ENCODE measurements around the gene RACGAP1. TPM values are rescaled to one million over a fixed set of nuclear protein-coding genes. Genes with fewer than 3 reads are reported as not detected.

The RACGAP1 gene
- total RNA-seq, 1 experiment from 2014 or later: 95.3 TPM

- H3K4me1 ChIP-seq (ENCODE audit: insufficient read depth, low read length): no peaks in the 10 kb centered on the region; the same call in none of the 2 replicates
- no peak overlapping the region for H3K4me3 ChIP-seq (ENCODE audit: low read length)
- H3K9ac ChIP-seq (ENCODE audit: low read length): no peak overlapping the region
- no peak overlapping the region for H3K4me2 ChIP-seq (ENCODE audit: low read length)
- ChIA-PET POLR2A (ENCODE audit: unreplicated experiment) (no interaction called here), CTCF (no interaction called here)
- ATAC-seq (no peak), DNase-seq (no peak)
- peaks cover 87% of the 10 kb centered on the region for H3K79me2 ChIP-seq (ENCODE audit: low read length)
- no TSS peak for BruUV-seq (replicated peaks)
- no peaks in the 10 kb centered on the region for H3K9me2 ChIP-seq (replicated peaks; ENCODE audit: low read length)
- TF ChIP-seq EZH2 (IDR thresholded peaks at IDR 0.05; ENCODE audit: low read length, unreplicated experiment): no peak
- H3K9me3 ChIP-seq (ENCODE audit: low read length): no peaks in the 10 kb centered on the region
- intact Hi-C loops (cut with micrococcal nuclease): no loop called here
- no peaks in the 10 kb centered on the region for H3F3A ChIP-seq (ENCODE audit: low read length, unreplicated experiment)
- H3K27me3 ChIP-seq (ENCODE audit: low read length): no peaks in the 10 kb centered on the region
- no peak overlapping the region for H2AFZ ChIP-seq (ENCODE audit: low read length)
- no peak overlapping the region for H3K27ac ChIP-seq (ENCODE audit: low read length)
- peaks cover 18% of the 10 kb centered on the region for H4K20me1 ChIP-seq (ENCODE audit: low read length)
- H3K36me3 ChIP-seq (ENCODE audit: low read depth, low read length): peaks cover 26% of the 10 kb centered on the region; the same call in 1 of the 2 replicates
Measured at GRCh38 chr12:50016501-50017475, 8.5 kb downstream of the RACGAP1 start.

GRCh38 chr12:50014342-50014741 is 11.0 kb downstream of the RACGAP1 start:
- POLR2A ChIA-PET (ENCODE audit: unreplicated experiment): no interaction called here
- H3K79me2 ChIP-seq (ENCODE audit: low read length): peaks cover 83% of the 10 kb centered on the region
- TF ChIP-seq, protein P1, sequence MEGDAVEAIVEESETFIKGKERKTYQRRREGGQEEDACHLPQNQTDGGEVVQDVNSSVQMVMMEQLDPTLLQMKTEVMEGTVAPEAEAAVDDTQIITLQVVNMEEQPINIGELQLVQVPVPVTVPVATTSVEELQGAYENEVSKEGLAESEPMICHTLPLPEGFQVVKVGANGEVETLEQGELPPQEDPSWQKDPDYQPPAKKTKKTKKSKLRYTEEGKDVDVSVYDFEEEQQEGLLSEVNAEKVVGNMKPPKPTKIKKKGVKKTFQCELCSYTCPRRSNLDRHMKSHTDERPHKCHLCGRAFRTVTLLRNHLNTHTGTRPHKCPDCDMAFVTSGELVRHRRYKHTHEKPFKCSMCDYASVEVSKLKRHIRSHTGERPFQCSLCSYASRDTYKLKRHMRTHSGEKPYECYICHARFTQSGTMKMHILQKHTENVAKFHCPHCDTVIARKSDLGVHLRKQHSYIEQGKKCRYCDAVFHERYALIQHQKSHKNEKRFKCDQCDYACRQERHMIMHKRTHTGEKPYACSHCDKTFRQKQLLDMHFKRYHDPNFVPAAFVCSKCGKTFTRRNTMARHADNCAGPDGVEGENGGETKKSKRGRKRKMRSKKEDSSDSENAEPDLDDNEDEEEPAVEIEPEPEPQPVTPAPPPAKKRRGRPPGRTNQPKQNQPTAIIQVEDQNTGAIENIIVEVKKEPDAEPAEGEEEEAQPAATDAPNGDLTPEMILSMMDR (conservative IDR thresholded peaks at IDR 0.05; ENCODE audit: low read depth, low read length): no peak
- TF ChIP-seq EZH2 (IDR thresholded peaks at IDR 0.05; ENCODE audit: low read length, unreplicated experiment) (no peak), EZH2phosphoT487 (IDR thresholded peaks at IDR 0.05; ENCODE audit: borderline replicate concordance, low read length) (no peak)
- H3K9me2 ChIP-seq (replicated peaks; ENCODE audit: low read length): no peaks in the 10 kb centered on the region
- no peak overlapping the region for H3K4me3 ChIP-seq (ENCODE audit: low read length)
- H3K4me2 ChIP-seq (ENCODE audit: low read length): no peak overlapping the region
- H3K9me3 ChIP-seq (ENCODE audit: low read length): no peaks in the 10 kb centered on the region
- no peaks in the 10 kb centered on the region for H3K27me3 ChIP-seq (ENCODE audit: low read length)
- no peak overlapping the region for H2AFZ ChIP-seq (ENCODE audit: low read length)
- peaks cover 9% of the 10 kb centered on the region; the same call in 1 of the 2 replicates for H4K20me1 ChIP-seq (ENCODE audit: low read length)
- H3K27ac ChIP-seq (ENCODE audit: low read length): no peak overlapping the region
- no peak for ATAC-seq
- H3K36me3 ChIP-seq (ENCODE audit: low read depth, low read length): peaks cover 32% of the 10 kb centered on the region; the same call in 1 of the 2 replicates
- no TSS peak for BruUV-seq (replicated peaks)
- CTCF ChIA-PET: no interaction called here
- intact Hi-C loops (cut with micrococcal nuclease): no loop called here
- H3K9ac ChIP-seq (ENCODE audit: low read length): no peak overlapping the region
- DNase-seq: no peak
- no peaks in the 10 kb centered on the region for H3K4me1 ChIP-seq (ENCODE audit: insufficient read depth, low read length)
- H3F3A ChIP-seq (ENCODE audit: low read length, unreplicated experiment): no peaks in the 10 kb centered on the region

- Histone ChIP-seq H3K27ac (ENCODE audit: low read length) (no peak overlapping the region), H3K4me1 (ENCODE audit: insufficient read depth, low read length) (no peaks in the 10 kb centered on the region), H3F3A (ENCODE audit: low read length, unreplicated experiment) (no peaks in the 10 kb centered on the region), H3K79me2 (ENCODE audit: low read length) (peaks cover 83% of the 10 kb centered on the region), H2AFZ (ENCODE audit: low read length) (no peak overlapping the region), H3K27me3 (ENCODE audit: low read length) (no peaks in the 10 kb centered on the region), H3K9ac (ENCODE audit: low read length) (no peak overlapping the region), H3K9me2 (replicated peaks; ENCODE audit: low read length) (no peaks in the 10 kb centered on the region), H3K4me3 (ENCODE audit: low read length) (no peak overlapping the region), H4K20me1 (ENCODE audit: low read length) (0 out of 2 replicates have a peak, but pooled peaks cover 4% of the 10 kb centered on the region), H3K9me3 (ENCODE audit: low read length) (no peaks in the 10 kb centered on the region), H3K4me2 (ENCODE audit: low read length) (no peak overlapping the region), H3K36me3 (ENCODE audit: low read depth, low read length) (peaks cover 32% of the 10 kb centered on the region; the same call in 1 of the 2 replicates)
- CTCF ChIA-PET: no interaction called here
- intact Hi-C loops (cut with micrococcal nuclease): no loop called here
- no TSS peak for BruUV-seq (replicated peaks)
- ATAC-seq (no peak), DNase-seq (no peak)
- POLR2A ChIA-PET (ENCODE audit: unreplicated experiment): interaction anchor here (0.6 kb wide), 1 partner anchor 35 kb away, joined by 6 read pairs; no protein-coding TSS in a partner anchor
- TF ChIP-seq EZH2phosphoT487 (IDR thresholded peaks at IDR 0.05; ENCODE audit: borderline replicate concordance, low read length) (no peak), EZH2 (IDR thresholded peaks at IDR 0.05; ENCODE audit: low read length, unreplicated experiment) (no peak)
- TF ChIP-seq, protein P1 (conservative IDR thresholded peaks at IDR 0.05; ENCODE audit: low read depth, low read length): no peak
Measured at GRCh38 chr12:50013361-50014147, 11.7 kb downstream of the RACGAP1 start.

Data from PC-3 (cell line).